GM18870 (cell line): Measurements from ENCODE around the gene VSIG10L2.

Experiments used
- ATAC-seq: cut with Tn5 transposase; IDR thresholded peaks from one replicate; pipeline ENCODE4 v1.9.1; 2021; ENCODE audit warnings: moderate library complexity; ENCODE audit not compliant: unreplicated experiment

The VSIG10L2 gene

GRCh38 chr11:125946712-125947418 lies 1.0 kb downstream of the VSIG10L2 start:
- no peak for ATAC-seq

GRCh38 chr11:125947419-125948277 lies 1.8 kb downstream of the VSIG10L2 start:
- ATAC-seq = no peak

- ATAC-seq = no peak
These were observed 2.6 kb downstream of the VSIG10L2 start for GRCh38 chr11:125948278-125949051.

- ATAC-seq = no peak
These were observed 3.7 kb downstream of the VSIG10L2 start for GRCh38 chr11:125949271-125950177.

- ATAC-seq = no peak
These were observed 4.3 kb downstream of the VSIG10L2 start for GRCh38 chr11:125950178-125950490.

GRCh38 chr11:125950696-125951651 lies 5.1 kb downstream of the VSIG10L2 start:
- no peak for ATAC-seq

GRCh38 chr11:125951731-125952130 lies 5.9 kb downstream of the VSIG10L2 start:
- no peak for ATAC-seq

GRCh38 chr11:125952559-125952958 lies 6.7 kb downstream of the VSIG10L2 start:
- no peak for ATAC-seq

- no peak for ATAC-seq
These were observed 7.1 kb downstream of the VSIG10L2 start for GRCh38 chr11:125952973-125953372.

- ATAC-seq = no peak
These were observed 7.6 kb downstream of the VSIG10L2 start for GRCh38 chr11:125953401-125953935.

GRCh38 chr11:125954123-125954944 lies 8.5 kb downstream of the VSIG10L2 start:
- no peak for ATAC-seq

- no peak for ATAC-seq
These were observed 9.2 kb downstream of the VSIG10L2 start for GRCh38 chr11:125954945-125955640.

GRCh38 chr11:125955856-125956255 lies 10.0 kb downstream of the VSIG10L2 start:
- ATAC-seq = no peak

GRCh38 chr11:125956391-125957134 lies 10.7 kb downstream of the VSIG10L2 start:
- ATAC-seq = no peak

- no peak for ATAC-seq
These were observed 11.9 kb downstream of the VSIG10L2 start for GRCh38 chr11:125957618-125958332.

- no peak for ATAC-seq
These were observed 13.1 kb downstream of the VSIG10L2 start for GRCh38 chr11:125958872-125959400.
